Chondrocyte (in vitro differentiated cells): ENCODE data around the gene DUSP22. TPM values are rescaled to one million over a fixed set of nuclear protein-coding genes. Genes with fewer than 3 reads are reported as not detected.

Source experiments
- DNase-seq: peaks from one replicate; pipeline ENCODE4 v3.0.0; 2021; ENCODE audit warnings: mixed read lengths, low spot score
- H3K27ac Mint-ChIP-seq: one replicate; pipeline ENCODE4 v1.8.0; 2021; ENCODE audit warnings: mild to moderate bottlenecking, moderate library complexity, mixed read lengths; ENCODE audit not compliant: unreplicated experiment
- H3K27me3 Mint-ChIP-seq: 2 replicates; pipeline ENCODE4 v1.8.0; 2021; ENCODE audit warnings: low read depth, mixed read lengths
- H3K36me3 Mint-ChIP-seq: 2 replicates; pipeline ENCODE4 v1.8.0; 2021; ENCODE audit warnings: low read depth, mixed read lengths
- H3K4me1 Mint-ChIP-seq: 2 replicates; pipeline ENCODE4 v1.8.0; 2021; ENCODE audit warnings: low read depth, mild to moderate bottlenecking, mixed read lengths
- H3K4me3 Mint-ChIP-seq: one replicate; pipeline ENCODE4 v1.8.0; 2021; ENCODE audit warnings: mild to moderate bottlenecking, moderate library complexity, mixed read lengths; ENCODE audit not compliant: unreplicated experiment
- H3K9me3 Mint-ChIP-seq: 2 replicates; pipeline ENCODE4 v1.8.0; 2021; ENCODE audit warnings: low read depth, mixed read lengths
- CTCF ChIP-seq: fragments of 200-600 bp; sonication (generic); IDR thresholded peaks from 2 replicates; pipeline ENCODE4 v1.5.0; 2021; ENCODE audit warnings: antibody characterized with exemption, mild to moderate bottlenecking, moderate library complexity
- total RNA-seq: library from RNA; stranded (reverse); gene quantifications from 3 replicates; pipeline ENCODE4 v1.2.1, GENCODE V29; 2021

The DUSP22 gene
- total RNA-seq, 1 donor from 2014 or later = 34.2 TPM

- Mint-ChIP-seq H3K27ac (no peak overlapping the region), H3K4me1 (peaks cover 14% of the 10 kb centered on the region), H3K9me3 (peaks cover 2% of the 10 kb centered on the region), H3K36me3 (no peaks in the 10 kb centered on the region), H3K27me3 (peaks cover 14% of the 10 kb centered on the region), H3K4me3 (no peak overlapping the region)
- no peak for TF ChIP-seq CTCF
- DNase-seq = no peak
Observed at GRCh38 chr6:288866-289265, 3.4 kb upstream of the DUSP22 start.

- H3K36me3 Mint-ChIP-seq = no peaks in the 10 kb centered on the region
- peaks cover 12% of the 10 kb centered on the region for H3K27me3 Mint-ChIP-seq
- H3K27ac Mint-ChIP-seq = no peak overlapping the region
- peaks cover 14% of the 10 kb centered on the region for H3K4me1 Mint-ChIP-seq
- DNase-seq = no peak
- H3K9me3 Mint-ChIP-seq = peaks cover 2% of the 10 kb centered on the region
- no peak for TF ChIP-seq CTCF
- H3K4me3 Mint-ChIP-seq = no peak overlapping the region
Observed at GRCh38 chr6:290111-290922, 2.0 kb upstream of the DUSP22 start.

- Mint-ChIP-seq H3K9me3 (peaks cover 2% of the 10 kb centered on the region), H3K4me1 (peaks cover 14% of the 10 kb centered on the region), H3K27me3 (peaks cover 12% of the 10 kb centered on the region), H3K27ac (peak overlapping the region; percentile 39), H3K36me3 (no peaks in the 10 kb centered on the region), H3K4me3 (peak overlapping the region; percentile 70)
- no peak for TF ChIP-seq CTCF
- DNase-seq = no peak
Observed at GRCh38 chr6:291204-291696, 1.0 kb upstream of the DUSP22 start.

GRCh38 chr6:292506-293192 is 362 bp downstream of the DUSP22 start:
- peak; percentile 43 for TF ChIP-seq CTCF
- DNase-seq = no peak

More at GRCh38 chr6:292506-293192, 362 bp downstream of the DUSP22 start:
- no peaks in the 10 kb centered on the region for H3K36me3 Mint-ChIP-seq
- H3K9me3 Mint-ChIP-seq = no peaks in the 10 kb centered on the region
- H3K27ac Mint-ChIP-seq = peak overlapping the region; percentile 80
- H3K27me3 Mint-ChIP-seq = peaks cover 9% of the 10 kb centered on the region
- H3K4me3 Mint-ChIP-seq = peak overlapping the region; percentile 88
- peaks cover 14% of the 10 kb centered on the region for H3K4me1 Mint-ChIP-seq
